Activated CD8-positive, alpha-beta memory T cell treated with anti-CD3 and anti-CD28 coated beads, Interleukin-2, amount 50 U/mL, for 24 hours (primary cell): ENCODE measurements around the gene RUVBL1.

ENCODE experiments used
- DNase-seq: peaks from one replicate; pipeline ENCODE4 v3.0.0-alpha.2; 2020; ENCODE audit errors: extremely low read depth

RUVBL1 gene

DNA sequence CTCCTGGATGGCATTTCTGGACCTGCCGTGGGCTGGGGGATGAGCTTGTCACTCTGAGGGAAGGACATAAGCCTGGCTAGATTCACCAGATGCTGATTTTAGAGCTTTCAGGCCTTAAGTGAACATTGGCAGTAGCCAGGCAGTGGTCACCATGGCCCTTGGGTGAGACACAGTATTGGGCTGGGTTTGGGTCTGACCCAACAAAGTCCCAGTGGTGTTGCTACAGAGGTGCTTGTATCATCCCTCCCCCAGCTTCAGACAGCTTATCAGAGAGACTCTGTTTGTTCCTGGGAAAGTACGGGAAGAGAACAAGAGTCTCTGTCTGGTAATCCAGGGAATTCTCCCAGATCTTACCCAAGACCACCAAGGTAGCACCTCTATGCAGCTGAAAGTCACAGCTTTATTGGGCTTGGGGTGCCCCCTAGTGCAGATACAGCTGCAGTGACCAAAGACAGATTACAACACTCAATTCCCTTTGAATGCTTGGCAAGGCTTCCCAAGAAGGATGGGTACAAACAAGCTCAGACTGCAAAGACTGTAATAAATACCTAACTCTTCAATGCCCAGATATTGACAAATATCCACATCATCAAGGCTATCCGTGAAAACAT is 9.8 kb upstream of the RUVBL1 start:
- DNase-seq, result no peak

DNA sequence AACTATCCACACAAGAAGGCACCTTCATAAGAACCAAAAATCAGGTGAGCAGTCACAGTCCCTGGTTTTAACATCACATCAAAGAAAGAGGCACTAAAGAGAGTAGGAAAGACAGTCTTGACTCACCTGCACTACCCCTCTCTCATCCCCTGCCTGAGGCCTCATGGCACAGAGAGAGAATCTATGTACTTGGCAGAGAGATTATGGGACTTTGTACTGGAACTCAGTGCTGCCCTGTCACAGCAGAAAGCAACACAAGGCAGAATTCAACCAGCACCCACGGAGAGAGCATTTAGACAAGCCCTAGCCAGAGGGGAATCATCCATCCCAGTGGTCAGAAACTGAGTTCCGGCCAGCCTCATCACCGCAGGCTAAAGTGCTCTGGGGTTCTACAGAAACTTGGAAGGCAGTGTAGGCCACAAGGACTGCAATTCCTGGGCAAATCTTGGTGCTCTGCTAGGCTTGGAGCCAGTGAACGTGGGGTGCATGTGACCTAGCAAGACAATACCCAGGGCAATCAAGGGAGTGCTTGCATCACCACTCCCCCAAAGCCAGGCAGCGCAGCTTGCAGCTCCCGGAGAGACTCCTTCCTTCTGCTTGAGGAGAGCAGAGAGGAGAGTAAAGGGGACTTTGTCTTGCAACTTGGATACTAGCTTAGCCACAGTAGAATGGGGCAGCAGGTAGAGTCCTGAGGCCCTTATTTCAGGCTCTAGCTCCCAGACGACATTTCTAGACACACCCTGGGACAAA is 8.5 kb upstream of the RUVBL1 start:
- DNase-seq, result no peak

DNA sequence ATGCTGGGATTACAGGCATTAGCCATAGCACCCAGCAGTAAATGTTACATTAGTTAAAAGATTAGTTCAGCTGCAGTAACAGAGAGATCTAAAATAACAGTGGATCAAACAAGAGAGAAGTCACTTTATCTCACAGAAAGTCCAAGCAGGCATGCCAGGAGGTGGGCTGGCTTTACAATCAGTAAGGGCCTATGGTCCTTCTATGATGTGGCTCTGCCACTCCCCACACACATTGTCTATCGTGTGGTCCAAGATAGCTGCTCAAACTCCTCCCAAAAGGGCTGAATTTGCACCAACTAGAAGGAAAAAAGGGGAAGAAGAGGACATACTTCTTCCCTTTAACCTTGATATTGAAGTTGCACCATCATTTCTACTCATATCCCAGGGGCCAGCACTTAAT is 4.6 kb upstream of the RUVBL1 start:
- DNase-seq, result no peak

DNA sequence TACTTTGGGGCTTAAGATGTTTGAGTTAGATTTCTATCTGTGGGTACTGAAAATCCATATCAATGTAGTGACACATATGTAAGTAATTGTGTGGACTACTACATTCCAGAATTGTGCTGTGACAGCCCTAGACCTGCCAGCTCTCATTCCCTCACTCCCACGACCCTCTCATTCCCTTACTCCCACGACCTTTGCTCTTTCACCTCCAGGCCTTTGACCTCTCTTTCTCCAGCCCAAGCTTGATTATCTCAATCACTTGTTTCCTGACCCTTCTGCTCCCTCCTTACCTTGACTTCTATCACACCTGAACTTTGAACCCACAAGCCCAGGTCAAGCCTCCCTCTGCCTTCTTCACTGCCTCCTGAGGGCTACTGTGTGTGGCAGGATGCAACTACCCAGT is 3.6 kb upstream of the RUVBL1 start:
- no peak for DNase-seq

DNA sequence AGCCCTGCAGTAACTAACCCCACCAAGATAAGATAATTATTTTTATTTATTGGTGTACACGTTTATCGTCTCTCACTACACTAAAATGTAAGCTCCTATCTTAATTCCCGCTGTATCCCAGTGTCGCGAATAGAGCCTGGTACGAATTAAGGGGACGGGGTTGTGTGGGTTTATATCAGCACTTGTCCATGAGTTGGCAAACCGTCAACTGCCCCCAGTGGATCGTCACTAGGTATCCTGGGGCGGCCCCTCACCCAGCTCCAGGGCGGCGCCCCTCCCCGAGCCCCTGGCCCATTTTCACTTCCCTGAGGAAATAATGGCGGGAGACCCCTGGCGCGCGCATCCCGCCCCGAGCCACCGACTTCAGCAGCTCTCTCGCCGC is 465 bp downstream of the RUVBL1 start:
- DNase-seq, result no peak

DNA sequence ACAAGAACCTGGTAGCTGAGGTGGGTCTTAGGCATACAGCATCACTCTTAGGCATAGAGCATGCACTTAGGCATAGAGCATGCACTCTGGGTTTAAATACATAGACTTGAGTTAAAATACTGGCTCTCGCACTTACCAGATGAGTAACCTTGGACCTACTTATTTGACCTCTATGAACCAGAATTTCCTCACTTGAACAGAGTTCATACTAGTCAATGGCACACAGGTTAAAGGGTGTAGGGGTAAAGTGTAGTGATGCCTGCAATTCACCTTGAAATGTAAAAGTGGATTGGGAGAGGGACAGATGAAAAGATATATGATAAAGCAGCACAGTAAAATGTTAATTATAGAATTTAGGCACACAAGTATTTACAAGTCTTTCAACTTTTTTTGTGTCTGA is 1.6 kb downstream of the RUVBL1 start:
- DNase-seq, result no peak

DNA sequence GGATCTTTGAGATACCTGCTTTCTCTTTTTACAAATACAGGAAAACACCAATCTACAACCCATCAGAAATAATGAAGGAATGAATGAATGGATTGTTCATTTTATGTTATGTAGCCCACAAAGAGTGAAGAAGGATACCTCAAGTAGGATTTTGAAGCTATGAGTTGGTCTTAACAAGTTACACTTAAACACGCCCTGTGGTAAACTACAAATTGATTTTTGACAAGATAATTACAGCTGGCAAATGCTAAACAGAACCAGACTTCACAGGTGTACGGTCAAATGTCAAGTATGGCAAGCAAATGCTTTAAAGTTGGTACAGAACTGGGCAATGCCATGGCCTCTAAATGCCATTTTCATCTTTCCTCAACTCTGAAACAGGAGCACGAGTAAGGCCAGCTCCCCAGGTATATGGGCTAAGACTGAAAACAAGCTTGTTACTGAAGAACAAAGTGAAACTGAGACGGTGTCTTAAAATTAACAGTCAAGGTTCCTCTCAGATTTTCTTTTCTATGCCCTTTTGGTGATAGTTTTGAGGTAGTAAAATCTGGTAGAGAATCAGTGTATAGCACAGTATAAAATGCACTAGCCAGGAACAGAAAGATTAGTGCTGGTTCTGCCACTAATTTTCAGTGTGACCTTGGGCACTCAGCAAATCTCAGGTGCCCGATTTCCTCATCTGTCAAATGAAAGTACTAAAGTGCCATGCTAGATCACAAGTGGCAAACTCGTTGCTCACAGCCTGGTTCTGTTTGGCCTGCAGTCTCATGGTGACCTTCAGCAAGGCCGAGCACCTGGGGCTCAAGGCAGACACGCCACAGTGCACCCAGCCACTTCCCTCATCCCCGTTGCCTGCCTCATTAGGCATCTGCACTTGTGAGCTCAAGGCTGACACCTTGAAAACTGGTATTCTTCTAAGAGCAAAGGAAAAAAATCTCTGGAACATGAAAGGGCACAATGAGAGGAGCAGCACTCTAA is 9.5 kb downstream of the RUVBL1 start:
- DNase-seq, result no peak

DNA sequence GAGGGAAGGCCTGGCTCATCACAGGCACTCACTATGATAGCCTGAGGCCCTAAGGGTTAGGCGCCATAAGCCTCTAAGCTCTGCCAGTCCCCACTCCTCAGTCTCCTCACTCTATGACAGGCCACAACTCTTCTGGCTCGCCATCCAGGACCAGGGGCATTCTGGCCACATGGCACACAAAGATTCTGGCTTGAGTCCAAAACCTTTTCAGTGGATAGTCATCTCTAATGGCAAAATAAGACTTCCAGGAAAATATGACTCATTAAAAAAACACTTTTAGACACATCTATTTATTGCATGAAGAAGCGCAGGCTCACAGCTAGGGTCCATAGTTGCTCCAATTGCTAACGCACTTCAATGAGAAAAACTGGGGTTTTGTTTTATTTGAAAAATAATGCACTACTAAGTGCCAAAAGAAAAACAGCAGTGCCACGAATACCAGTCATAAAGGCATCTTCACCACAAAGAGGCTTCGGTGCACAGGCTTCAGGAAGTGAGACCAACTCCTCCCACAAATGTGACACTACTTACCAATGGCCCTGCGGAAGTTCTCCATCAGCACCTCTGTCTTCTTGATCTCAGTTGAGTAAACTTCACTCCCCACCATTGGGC is 11.1 kb downstream of the RUVBL1 start:
- DNase-seq, result no peak

DNA sequence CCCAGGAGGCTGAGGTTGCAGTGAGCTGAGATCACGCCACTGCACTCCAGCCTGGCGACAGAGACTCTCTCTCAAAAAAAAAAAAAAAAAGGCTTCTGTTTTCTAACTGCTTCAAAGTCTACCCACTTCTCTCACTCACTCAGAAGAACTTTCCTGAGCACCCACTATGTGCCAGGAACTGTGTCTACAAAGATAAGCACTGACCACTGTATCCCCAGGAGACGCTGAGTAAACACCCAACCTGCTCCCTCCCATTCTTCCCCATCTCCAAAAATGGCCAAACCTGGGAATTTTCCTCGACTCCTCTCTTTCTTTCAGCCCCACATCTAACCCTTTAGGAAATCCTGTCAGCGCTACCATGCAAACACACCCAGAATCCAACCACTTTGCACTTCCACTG is 12.5 kb downstream of the RUVBL1 start:
- no peak for DNase-seq

DNA sequence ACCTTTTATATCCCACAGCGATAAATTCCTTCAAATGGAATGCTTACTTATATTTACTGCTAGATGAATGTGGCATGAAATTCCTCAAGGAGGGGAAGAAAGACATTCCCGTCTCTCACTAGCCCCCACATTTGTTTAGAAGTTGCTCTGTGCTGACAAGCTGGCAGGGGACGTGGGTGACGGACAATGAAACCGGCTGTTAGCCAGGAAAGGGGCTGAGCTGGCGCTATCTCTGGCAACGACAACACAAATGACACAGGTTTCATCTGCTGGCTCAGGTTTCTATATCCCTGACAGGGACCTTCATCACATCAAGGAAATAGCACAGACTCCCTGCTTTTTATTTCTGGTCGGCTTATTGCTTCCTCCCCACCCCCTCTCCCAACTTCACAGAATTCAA is 15.8 kb downstream of the RUVBL1 start:
- no peak for DNase-seq

DNA sequence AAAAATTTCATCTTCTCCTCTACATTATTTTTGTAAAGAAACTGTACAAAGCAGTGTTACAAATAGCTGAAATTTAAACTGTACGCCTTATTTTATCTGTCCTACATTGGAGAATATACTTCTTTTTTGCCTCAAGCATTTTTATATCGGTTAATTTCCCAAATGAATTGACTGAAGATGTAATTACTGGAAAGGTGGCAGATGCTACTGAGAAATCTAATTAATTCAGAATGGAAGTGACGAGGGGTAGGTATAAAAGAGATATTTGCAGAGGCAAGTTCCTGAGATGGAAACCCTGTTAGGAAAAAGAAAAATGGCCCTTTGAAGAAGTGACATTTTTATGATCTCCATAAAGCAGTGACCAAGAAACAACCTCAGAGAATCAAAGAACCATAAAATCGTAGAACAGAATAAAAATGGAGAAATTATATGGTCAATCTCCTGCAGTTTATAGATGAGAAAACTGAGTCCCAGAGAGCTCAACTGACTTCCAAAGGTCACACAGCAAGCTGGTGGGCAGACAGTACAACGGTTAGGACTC is 20.4 kb downstream of the RUVBL1 start:
- no peak for DNase-seq

DNA sequence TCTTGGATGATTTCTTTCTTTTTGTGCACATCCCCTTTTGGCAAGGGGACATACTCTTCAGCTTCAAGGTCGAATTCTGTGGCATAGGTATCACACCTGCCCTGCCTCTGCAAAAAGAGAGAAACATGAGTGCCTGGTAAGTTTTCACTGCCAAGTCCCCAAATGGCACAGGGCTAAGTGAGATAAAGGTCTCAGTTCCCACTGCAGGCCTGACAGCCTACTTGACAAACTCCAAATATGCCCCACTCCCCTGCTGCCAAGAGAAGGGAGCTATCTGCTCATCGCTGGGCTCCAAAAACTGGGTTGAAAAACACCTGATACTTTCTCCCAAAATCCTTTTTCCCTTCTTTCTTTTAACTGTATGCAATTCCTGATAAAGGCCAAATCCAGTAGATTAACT is 23.0 kb downstream of the RUVBL1 start:
- DNase-seq, result no peak

DNA sequence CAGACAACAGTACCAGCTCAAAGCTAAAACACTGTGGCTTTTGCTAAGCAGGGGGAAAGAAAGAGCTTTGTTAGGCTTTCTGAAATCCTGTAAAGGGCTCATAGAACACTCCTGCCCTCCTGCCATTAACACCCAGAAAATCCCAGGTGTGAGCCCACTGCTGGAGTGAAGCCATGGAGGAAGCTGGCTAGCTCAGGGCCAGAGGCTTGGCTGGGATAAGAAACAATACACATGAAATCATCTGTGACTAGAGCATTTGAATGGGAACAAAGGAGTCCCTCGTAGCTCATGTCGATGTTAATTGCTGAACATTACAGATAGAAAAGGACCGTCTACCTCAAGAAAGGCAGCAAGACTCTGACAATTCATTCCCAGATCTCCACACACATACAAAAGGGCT is 23.5 kb downstream of the RUVBL1 start:
- no peak for DNase-seq

DNA sequence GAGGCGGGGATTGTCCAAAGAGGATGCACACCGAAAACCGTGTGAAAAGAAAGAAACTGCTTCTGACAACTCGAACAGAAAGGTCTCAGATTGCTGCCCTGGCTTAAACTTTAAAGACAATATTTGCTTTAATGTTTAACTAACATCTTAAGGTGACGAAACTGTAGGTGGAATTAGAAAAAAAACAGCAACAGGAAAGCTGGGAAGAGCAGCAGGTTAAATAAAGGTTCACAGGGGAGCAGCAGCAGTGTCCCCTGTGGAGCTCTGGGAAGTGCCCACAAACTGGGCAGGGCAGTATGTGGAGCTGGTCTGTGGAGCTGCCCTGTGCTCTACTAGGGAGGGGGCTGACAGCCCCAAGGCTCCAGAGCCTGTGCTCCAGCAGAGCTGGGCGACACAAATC is 25.4 kb downstream of the RUVBL1 start:
- no peak for DNase-seq

DNA sequence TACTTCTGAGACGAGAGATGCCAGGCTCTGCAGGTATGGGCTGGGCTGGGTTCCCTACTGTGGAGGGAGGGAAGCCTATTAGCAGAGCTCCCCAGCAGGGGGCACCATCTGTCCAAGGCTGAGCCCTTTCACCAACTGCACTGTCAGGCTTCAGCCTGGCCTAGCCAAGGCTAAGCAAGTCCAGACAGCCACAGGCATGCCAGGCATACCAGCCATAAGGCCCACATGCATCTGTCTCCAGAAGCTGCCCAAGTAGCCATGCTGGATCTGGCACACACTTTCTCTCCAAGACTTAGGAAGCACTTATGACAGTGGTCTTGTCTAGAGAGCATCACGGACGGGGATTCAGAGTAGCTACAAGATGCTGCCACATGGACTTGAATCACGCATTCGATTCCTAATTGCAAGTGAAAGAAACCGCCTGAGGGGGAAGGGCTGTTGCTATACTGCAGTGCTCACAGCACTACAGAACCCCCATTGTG is 28.3 kb downstream of the RUVBL1 start:
- peak; percentile 27 for DNase-seq

DNA sequence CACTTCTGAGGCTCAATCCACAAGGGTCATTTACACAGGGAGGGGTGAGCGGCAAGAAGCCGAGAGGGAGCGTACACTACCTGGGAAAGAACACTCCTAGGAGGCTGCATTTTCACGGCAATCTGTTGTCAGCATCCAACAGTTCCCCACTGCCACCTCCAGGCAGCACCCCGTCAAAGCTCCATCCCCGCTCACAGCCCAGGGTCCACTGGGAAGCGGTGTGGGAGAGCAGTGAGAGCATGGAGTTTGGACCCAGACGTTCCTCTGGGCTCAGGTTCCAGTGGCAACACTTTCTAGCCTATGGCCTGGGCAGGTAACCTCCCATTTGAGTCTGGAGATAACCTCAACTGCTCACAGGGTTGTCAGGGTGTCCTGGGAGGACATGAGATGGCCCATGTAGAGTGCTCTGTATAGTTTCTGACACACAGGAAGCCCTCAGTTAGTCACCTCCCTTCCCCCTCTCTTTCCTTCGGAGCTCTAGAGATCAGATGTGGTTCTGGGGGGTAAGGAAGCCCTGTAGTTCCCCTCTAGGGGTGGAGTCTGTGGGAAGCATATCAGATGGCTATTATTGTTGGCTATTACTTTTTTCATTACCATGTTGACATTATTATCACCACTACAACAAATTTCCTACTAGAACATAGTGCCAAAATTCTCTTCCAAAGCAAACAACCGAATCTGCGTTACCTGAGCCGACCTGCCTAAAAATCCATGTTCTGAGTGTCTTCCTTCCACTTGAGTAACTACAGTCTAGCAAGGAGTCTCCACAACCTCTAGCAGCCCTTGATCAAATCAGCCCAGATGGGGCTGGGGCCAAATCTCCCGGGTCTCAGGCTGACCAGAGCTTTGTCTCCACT is 29.1 kb downstream of the RUVBL1 start:
- DNase-seq, result no peak

DNA sequence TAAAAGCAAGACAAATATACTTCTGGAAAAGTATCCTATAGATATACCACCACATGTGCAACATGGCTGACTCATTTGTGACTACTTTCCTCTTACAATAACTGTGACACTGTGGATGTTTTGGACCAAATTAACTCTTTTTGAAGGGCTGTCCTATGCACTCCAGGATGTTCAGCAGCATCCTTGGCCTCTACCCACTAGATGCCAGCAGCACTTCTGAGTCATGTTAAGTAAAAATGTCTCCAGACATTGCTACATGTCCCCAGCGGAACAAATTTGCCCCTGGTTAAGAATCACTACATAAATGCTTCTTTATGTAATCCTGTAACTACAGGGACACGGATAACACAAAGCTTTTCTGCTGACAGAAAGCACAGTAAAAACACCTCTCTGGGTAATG is 32.0 kb downstream of the RUVBL1 start:
- no peak for DNase-seq

DNA sequence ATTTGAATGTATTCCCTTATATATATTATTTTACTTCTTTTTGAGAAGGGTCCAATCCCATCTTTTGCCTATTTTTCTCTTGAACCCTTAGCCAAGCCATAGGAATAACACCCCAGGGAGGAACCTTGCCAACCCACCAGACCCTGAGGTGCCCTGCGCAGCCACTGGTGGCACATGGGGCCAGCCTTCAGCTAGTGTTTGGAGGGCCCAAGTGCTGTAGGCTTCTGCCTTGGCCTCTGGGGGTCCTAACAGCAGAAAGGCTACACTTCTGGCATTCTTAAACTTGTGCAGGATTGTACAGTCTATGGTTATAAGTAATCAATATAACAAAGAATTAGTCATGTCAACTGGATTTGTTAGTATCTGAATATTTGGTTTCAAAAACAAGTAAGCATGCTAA is 34.5 kb downstream of the RUVBL1 start:
- DNase-seq, result no peak

DNA sequence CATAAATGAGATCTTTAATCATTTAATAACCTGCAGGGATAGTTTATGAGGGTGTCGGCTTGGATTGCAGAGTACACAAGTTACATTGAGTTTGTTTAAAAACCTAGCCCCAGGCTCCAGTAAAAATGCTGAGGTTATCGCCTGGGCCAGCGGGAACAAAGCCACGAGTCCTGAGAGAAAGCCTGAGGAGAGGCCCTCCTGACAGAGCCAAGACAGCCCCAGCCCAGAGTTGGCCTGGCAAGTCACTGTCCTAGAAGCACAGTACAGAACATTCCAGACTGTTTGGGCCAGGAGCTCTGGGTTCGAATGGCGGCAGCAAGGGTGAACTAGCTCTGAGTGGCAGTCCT is 39.0 kb downstream of the RUVBL1 start:
- no peak for DNase-seq

DNA sequence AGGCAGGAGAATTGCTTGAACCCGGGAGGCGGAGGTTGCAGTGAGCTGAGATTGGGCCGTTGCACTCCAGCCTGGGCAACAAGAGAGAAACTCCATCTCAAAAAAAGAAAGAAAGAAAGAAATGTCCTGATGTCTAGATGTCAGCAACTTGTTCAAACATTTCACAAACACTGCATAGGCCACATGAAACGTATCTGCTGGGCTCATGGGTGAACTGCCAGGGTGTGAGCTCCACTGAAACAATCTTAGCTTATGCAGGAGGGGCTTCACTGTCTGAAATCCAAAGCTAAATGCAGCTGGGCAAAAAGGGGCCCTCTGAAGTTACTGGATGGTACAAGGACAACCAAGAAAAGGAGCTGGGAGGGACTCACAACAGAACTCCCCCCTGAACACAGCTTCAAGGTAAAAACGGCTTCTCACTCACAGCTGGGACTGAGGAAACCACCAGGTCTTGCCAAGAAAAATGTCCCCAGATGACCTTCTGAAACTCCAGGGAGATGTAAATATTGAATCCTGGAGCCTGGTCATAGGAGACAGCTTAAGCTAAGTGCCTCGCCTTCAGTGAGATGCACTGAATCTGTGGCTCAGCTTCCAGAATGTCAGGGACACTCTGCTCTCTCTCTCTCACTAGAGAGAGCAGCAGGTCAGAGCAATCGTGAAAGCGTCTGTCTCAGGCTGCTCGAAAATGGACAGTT is 39.5 kb downstream of the RUVBL1 start:
- DNase-seq, result no peak
